GM18526 (cell line): Measurements from ENCODE around the gene ADAMTS7.

ENCODE experiments used
- POLR2A ChIP-seq: IDR thresholded peaks from 3 replicates; pipeline ENCODE4 v1.6.1; 2011; ENCODE audit not compliant: insufficient read length; ENCODE audit errors: extremely low read depth

The ADAMTS7 gene

GRCh38 chr15:78761891-78762385, 49.3 kb downstream of the ADAMTS7 start:
- TF ChIP-seq POLR2A: no peak

- no peak for TF ChIP-seq POLR2A
Observed at GRCh38 chr15:78761020-78761419, 50.2 kb downstream of the ADAMTS7 start.

- no peak for TF ChIP-seq POLR2A
Observed at GRCh38 chr15:78757636-78757905, 53.7 kb downstream of the ADAMTS7 start.

GRCh38 chr15:78752492-78753358, 58.5 kb downstream of the ADAMTS7 start:
- TF ChIP-seq POLR2A: no peak

- no peak for TF ChIP-seq POLR2A
Observed at GRCh38 chr15:78751602-78751979, 59.7 kb downstream of the ADAMTS7 start.

- no peak for TF ChIP-seq POLR2A
Observed at GRCh38 chr15:78750566-78750965, 60.7 kb downstream of the ADAMTS7 start.

GRCh38 chr15:78749831-78750230, 61.4 kb downstream of the ADAMTS7 start:
- TF ChIP-seq POLR2A: no peak

GRCh38 chr15:78740904-78741274, 70.4 kb downstream of the ADAMTS7 start:
- TF ChIP-seq POLR2A: no peak

- TF ChIP-seq POLR2A: no peak
Observed at GRCh38 chr15:78739996-78740903, 71.0 kb downstream of the ADAMTS7 start.

GRCh38 chr15:78739206-78739605, 72.1 kb downstream of the ADAMTS7 start:
- TF ChIP-seq POLR2A: no peak

- TF ChIP-seq POLR2A: no peak
Observed at GRCh38 chr15:78737187-78737820, 74.0 kb downstream of the ADAMTS7 start.

- no peak for TF ChIP-seq POLR2A
Observed at GRCh38 chr15:78734451-78735064, 76.7 kb downstream of the ADAMTS7 start.

- TF ChIP-seq POLR2A: no peak
Observed at GRCh38 chr15:78732634-78733033, 78.6 kb downstream of the ADAMTS7 start.

GRCh38 chr15:78730955-78731354, 80.3 kb downstream of the ADAMTS7 start:
- TF ChIP-seq POLR2A: no peak

GRCh38 chr15:78727561-78727960, 83.7 kb downstream of the ADAMTS7 start:
- no peak for TF ChIP-seq POLR2A
